ENCODE results near the gene DAND5. TPM values are rescaled to one million over a fixed set of nuclear protein-coding genes. Genes with fewer than 3 reads are reported as not detected.

Gene DAND5
- polyA plus RNA-seq, 2 of the 4 experiments (the other 2 are of a cell fraction): 0.12 to 0.21 TPM

DNA sequence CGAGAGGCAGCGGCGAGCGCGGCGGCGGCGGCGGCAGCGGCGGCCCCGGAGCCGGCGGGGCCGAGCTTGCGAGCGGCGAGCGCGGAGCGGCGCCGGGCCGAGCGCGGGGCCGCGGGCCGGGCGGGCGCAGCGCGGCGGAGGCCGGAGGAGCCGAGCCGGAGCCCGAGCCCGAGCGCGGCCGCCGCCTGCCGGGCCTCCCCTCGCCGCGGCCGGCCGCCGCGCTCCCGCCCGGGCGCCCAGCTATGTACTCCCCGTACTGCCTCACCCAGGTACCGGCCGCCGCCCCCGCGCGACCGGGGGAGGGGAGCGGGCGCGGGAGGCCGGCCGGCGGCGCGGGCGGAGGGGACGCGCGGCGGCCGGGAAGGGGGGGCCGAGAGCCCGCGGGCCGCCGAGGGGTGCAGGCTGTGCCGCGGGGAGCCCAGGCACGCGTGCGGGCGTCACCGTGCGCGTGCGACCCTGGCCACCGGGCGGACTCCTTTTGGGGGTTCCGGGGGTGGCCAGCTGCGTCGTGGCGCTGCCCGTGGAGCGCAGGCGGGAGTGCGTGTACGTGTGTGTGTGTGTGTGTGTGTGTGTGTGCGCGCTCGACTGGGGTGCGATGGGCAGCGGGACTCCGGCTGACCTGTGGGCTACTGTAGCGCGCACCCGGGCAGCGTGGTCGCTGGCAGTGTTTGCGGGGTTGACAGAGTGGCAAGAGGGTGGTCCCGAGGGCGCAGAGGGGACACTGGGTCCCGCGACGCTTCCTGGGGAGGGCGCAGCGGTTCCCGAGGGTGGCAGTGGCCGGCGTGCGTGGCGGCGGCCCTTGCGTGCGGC is 26.4 kb downstream of the DAND5 start:
- ChIA-PET CTCF (interaction anchor here (0.8 to 1.7 kb wide), 4 partner anchors 11 to 38 kb away, joined by 3 to 4 read pairs (median 4); no protein-coding TSS in a partner anchor), POLR2A (interaction anchor here (0.6 kb wide), 1 partner anchor 13 kb away, joined by 3 read pairs; no protein-coding TSS in a partner anchor)
- peak overlapping the region; percentile 95 for H3K4me2 ChIP-seq
- H3K27ac ChIP-seq: peak overlapping the region; percentile 54 to 94
- FAIRE-seq (no peak), DNase-seq (ENCODE audit: low read depth in 1 of 2, low spot score in 1 of 2) (no peak), ATAC-seq (peak; percentile 38 to 44)
- H3K4me3 ChIP-seq: peak overlapping the region; percentile 62
- no peaks in the 10 kb centered on the region for H3K9me3 ChIP-seq
- TF ChIP-seq, protein P1, sequence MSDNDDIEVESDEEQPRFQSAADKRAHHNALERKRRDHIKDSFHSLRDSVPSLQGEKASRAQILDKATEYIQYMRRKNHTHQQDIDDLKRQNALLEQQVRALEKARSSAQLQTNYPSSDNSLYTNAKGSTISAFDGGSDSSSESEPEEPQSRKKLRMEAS (IDR thresholded peaks at IDR 0.05): peak; percentile 35; the same call in 1 of the 2 replicates
- TF ChIP-seq ZFP36 (IDR thresholded peaks at IDR 0.05; ENCODE audit: borderline replicate concordance, partially characterized antibody): no peak
- 0% methylated on average over 4 of the region's 129 CpGs for WGBS (ENCODE audit: missing lambda C conversion rate)
- no peaks in the 10 kb centered on the region for H3K4me1 ChIP-seq

DNA sequence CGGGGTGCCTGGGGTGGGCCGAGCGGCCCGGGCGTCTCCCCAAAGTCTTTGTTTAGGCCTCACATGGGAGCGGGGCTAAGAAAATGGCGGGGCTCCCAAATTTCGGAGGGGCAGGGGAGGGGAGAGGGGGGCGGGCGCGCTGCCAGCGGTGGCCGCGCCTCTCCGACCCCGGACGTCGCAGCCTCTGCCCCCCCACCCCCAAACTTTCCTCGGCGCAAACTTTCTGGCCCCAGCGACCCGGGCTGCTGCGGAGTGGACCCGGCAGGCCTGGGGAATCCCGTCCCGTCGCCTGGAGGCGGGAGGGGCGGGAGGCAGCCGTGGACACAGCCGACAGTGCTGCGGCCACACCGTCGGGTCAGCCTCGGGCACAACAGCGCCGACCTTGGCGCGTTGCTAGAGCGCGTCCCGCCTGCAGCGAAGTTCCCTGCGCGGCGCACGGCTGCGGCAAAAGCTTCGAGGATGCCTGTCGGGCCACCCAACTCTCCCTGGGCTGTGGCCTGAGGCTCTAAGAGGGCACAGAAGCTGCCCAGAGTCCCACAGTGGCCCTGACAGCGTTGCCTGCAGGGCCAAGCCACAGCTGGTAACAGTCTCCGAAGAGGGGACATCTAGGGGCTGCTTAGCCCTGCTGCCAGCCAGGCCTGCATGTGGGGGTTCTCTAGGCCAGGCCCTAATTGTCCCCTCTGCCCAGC is 27.2 kb downstream of the DAND5 start:
- no peak for DNase-seq (ENCODE audit: low read depth in 1 of 2, low spot score in 1 of 2)
- CTCF ChIA-PET: interaction anchor here (1.2 to 2.2 kb wide), 5 partner anchors 10 to 97 kb away, joined by 3 to 9 read pairs (median 4); no protein-coding TSS in a partner anchor
- peak overlapping the region; percentile 54 to 94; a peak in 4 of 6 replicates for H3K27ac ChIP-seq
- peak overlapping the region; percentile 62 for H3K4me3 ChIP-seq
- H3K4me2 ChIP-seq: peak overlapping the region; percentile 95
- POLR2A ChIA-PET: no interaction called here
- FAIRE-seq: no peak
- H3K9me3 ChIP-seq: no peaks in the 10 kb centered on the region
- peak; percentile 8 to 43; a peak in 3 of 6 replicates for ATAC-seq
- WGBS (ENCODE audit: missing lambda C conversion rate): 85% methylated on average over 8 of the region's 52 CpGs
- TF ChIP-seq, protein P2, sequence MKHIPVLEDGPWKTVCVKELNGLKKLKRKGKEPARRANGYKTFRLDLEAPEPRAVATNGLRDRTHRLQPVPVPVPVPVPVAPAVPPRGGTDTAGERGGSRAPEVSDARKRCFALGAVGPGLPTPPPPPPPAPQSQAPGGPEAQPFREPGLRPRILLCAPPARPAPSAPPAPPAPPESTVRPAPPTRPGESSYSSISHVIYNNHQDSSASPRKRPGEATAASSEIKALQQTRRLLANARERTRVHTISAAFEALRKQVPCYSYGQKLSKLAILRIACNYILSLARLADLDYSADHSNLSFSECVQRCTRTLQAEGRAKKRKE (CRISPR knock-in tag; IDR thresholded peaks at IDR 0.05; ENCODE audit: low read depth): no peak
- TF ChIP-seq, protein P1 (IDR thresholded peaks at IDR 0.05): no peak
- H3K4me1 ChIP-seq: no peaks in the 10 kb centered on the region

DNA sequence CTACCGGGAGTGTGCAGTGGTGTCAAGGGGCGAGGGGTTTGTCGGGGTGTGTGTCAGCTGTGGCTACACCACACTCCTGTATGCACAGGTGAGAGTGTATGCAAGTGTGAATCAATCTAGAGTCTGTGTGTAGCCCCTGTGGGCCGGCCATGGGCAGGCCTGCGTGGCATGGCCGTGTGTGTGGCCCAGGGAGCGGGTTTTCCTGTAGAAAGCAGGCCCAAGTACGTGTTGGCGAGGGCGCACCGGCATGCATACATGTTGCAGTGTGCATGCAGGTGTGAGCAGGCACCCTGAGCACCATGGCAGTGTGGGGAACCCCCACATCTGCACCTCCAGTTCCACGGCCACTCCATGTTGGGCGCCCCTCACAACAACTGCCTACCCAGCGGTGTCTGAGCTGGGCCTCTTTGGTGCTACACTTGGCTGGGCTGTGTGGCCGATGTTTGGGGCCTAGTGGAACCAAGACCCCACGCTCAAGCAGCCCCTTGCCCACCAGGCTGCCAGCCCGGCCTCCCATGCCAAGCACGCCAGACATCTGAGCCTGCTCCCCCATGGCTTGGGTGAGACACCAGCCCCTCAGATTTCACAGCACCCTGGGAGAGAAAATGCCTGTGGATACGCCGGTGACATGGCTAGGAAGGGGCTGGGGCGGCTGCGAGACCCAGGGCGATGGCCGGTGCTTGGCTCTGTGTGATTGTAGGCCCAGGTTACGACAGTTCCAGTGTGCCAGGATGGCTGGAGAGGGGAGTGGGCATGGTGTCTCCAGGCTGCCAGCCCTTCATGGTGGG is 28.0 kb downstream of the DAND5 start:
- CTCF ChIA-PET: interaction anchor here (1.2 to 2.2 kb wide), 5 partner anchors 9 to 96 kb away, joined by 3 to 9 read pairs (median 4); no protein-coding TSS in a partner anchor
- 92% methylated on average over 5 of the region's 25 CpGs for WGBS (ENCODE audit: missing lambda C conversion rate)
- ATAC-seq: peak in 1 of 2 experiments; percentile 19; a peak in 1 of 6 replicates
- no peak for TF ChIP-seq NFE2L2 (conservative IDR thresholded peaks at IDR 0.05; ENCODE audit: low read length)
- no peak for TF ChIP-seq MAZ (IDR thresholded peaks at IDR 0.05; ENCODE audit: borderline replicate concordance, low read depth, low read length)
- TF ChIP-seq KDM1A (IDR thresholded peaks at IDR 0.05; ENCODE audit: low read depth): no peak
- no peak overlapping the region for H3K4me3 ChIP-seq
- POLR2A ChIA-PET: no interaction called here
- H3K4me2 ChIP-seq: no peak overlapping the region
- H3K27ac ChIP-seq: no peak overlapping the region
- H3K4me1 ChIP-seq: no peaks in the 10 kb centered on the region
- no peak for FAIRE-seq
- no peaks in the 10 kb centered on the region for H3K9me3 ChIP-seq
- DNase-seq (ENCODE audit: low read depth in 1 of 2, low spot score in 1 of 2): no peak

DNA sequence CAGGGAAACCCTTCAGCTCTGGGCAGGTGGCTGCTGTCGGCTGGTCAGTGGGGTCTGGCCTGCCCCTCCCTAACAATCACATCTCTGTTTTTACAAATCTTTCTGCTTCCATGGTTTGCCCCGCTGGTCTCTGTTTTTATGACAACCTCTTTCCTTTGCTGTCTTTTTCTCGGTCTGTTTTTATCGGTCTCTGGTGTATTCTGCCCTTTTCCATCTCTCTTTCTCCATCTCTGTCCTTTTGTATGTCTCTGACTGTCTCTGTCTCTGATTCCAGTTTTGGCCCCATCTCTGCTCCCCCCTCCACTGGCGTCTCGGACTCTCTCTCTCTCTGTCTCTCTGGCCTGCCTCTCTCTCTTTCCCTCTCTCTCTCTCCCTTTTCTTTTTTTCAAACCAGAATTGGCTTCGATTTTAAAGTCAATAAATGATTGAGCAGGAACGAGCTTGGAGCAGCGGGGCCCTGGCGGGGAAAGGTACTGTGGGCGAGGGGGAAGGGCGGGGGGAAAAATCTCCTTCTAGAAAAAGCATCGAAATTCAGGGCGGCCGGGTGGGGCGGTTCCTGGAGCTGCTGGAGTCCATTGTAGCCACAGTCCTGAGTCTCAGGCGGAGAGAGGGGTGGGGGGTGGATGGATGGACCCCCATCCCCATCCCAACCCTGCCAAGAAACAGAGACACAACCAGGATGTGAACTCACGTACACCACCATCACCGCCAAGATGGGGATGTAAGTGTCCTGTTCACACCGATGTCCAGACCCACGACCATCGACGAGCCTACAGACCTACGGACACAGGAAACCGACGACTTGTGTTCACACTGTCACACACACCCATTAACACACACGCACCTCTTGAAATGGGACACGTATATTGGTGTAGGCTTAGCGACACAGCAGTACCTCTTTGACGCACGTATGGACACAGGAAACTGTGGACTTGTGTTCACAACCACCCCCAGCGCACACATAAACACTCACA is 28.9 kb downstream of the DAND5 start:
- ChIA-PET CTCF (interaction anchor here (0.8 to 2.2 kb wide), 3 partner anchors 14 to 63 kb away, joined by 3 to 9 read pairs (median 4); no protein-coding TSS in a partner anchor), POLR2A (no interaction called here)
- H3K4me2 ChIP-seq: no peak overlapping the region
- ATAC-seq: no peak
- WGBS (ENCODE audit: missing lambda C conversion rate): 90% methylated on average over 28 of the region's 32 CpGs
- no peaks in the 10 kb centered on the region for H3K4me1 ChIP-seq
- H3K27ac ChIP-seq: no peak overlapping the region
- no peak for FAIRE-seq
- no peak overlapping the region for H3K4me3 ChIP-seq
- no peak for DNase-seq (ENCODE audit: low read depth in 1 of 2, low spot score in 1 of 2)
- H3K9me3 ChIP-seq: no peaks in the 10 kb centered on the region
- TF ChIP-seq, protein P3, sequence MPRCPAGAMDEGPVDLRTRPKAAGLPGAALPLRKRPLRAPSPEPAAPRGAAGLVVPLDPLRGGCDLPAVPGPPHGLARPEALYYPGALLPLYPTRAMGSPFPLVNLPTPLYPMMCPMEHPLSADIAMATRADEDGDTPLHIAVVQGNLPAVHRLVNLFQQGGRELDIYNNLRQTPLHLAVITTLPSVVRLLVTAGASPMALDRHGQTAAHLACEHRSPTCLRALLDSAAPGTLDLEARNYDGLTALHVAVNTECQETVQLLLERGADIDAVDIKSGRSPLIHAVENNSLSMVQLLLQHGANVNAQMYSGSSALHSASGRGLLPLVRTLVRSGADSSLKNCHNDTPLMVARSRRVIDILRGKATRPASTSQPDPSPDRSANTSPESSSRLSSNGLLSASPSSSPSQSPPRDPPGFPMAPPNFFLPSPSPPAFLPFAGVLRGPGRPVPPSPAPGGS (IDR thresholded peaks at IDR 0.05): no peak
- TF ChIP-seq CBX8 (IDR thresholded peaks at IDR 0.05): no peak
- TF ChIP-seq HOXA7 (CRISPR knock-in tag; IDR thresholded peaks at IDR 0.05): no peak
- no peak for TF ChIP-seq EP300 (IDR thresholded peaks at IDR 0.05)
- no peak for TF ChIP-seq NR3C1 (IDR thresholded peaks at IDR 0.05)
- TF ChIP-seq, protein P4, sequence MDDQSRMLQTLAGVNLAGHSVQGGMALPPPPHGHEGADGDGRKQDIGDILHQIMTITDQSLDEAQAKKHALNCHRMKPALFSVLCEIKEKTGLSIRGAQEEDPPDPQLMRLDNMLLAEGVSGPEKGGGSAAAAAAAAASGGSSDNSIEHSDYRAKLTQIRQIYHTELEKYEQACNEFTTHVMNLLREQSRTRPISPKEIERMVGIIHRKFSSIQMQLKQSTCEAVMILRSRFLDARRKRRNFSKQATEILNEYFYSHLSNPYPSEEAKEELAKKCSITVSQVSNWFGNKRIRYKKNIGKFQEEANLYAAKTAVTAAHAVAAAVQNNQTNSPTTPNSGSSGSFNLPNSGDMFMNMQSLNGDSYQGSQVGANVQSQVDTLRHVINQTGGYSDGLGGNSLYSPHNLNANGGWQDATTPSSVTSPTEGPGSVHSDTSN (IDR thresholded peaks at IDR 0.05): no peak
- TF ChIP-seq MYC (IDR thresholded peaks at IDR 0.05; ENCODE audit: borderline replicate concordance, low read length): no peak
- no peak for TF ChIP-seq MAZ (IDR thresholded peaks at IDR 0.05; ENCODE audit: borderline replicate concordance, low read depth, low read length)
- no peak for TF ChIP-seq ZSCAN20 (CRISPR knock-in tag; IDR thresholded peaks at IDR 0.05)
- no peak for TF ChIP-seq JUN (IDR thresholded peaks at IDR 0.05)
- TF ChIP-seq HOXB5 (CRISPR knock-in tag; IDR thresholded peaks at IDR 0.05): no peak
- no peak for TF ChIP-seq NFE2L2 (conservative IDR thresholded peaks at IDR 0.05; ENCODE audit: low read length)
- no peak for TF ChIP-seq CBX2 (IDR thresholded peaks at IDR 0.05; ENCODE audit: borderline replicate concordance, low read depth)
- no peak for TF ChIP-seq TFCP2L1 (CRISPR knock-in tag; IDR thresholded peaks at IDR 0.05)
- TF ChIP-seq TP53 (CRISPR knock-in tag; IDR thresholded peaks at IDR 0.05): no peak
- no peak for TF ChIP-seq RCOR1 (IDR thresholded peaks at IDR 0.05; ENCODE audit: low read depth, low read length)

Measured in A549 (cell line).